ENCODE measurements around the gene TRIP10.

DNA sequence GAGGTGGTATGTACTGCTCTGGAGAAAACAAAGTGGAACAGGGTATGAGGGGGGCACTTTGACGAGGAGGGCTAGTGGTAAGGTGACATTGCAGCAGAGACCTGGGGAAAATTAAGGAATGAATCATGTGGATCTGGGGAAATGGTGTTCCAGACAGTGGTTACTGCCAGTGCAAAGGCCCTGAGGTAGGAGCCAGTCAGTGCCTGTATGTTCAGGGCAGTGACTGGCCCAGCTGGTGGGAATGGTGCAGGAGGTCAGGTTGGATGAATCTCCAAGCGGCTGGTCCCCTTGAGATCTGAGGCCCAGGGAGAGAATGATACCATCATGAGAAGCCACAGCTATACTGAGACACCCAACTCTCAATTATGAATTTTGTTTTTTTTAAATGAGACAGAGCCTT lies 38.0 kb downstream of the TRIP10 start:
- TF ChIP-seq, protein P1, sequence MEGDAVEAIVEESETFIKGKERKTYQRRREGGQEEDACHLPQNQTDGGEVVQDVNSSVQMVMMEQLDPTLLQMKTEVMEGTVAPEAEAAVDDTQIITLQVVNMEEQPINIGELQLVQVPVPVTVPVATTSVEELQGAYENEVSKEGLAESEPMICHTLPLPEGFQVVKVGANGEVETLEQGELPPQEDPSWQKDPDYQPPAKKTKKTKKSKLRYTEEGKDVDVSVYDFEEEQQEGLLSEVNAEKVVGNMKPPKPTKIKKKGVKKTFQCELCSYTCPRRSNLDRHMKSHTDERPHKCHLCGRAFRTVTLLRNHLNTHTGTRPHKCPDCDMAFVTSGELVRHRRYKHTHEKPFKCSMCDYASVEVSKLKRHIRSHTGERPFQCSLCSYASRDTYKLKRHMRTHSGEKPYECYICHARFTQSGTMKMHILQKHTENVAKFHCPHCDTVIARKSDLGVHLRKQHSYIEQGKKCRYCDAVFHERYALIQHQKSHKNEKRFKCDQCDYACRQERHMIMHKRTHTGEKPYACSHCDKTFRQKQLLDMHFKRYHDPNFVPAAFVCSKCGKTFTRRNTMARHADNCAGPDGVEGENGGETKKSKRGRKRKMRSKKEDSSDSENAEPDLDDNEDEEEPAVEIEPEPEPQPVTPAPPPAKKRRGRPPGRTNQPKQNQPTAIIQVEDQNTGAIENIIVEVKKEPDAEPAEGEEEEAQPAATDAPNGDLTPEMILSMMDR (IDR thresholded peaks at IDR 0.05; ENCODE audit: low read length), result no peak
- no peak for TF ChIP-seq EZH2phosphoT487 (IDR thresholded peaks at IDR 0.05; ENCODE audit: low read length)

Data from MM.1S (cell line).